ENCODE data around the gene ABITRAM. TPM values are rescaled to one million over a fixed set of nuclear protein-coding genes. Genes with fewer than 3 reads are reported as not detected.

Gene ABITRAM
- total RNA-seq, 1 donor from 2014 or later, result 1.1 TPM

- H3K4me1 ChIP-seq, result no peaks in the 10 kb centered on the region
- peaks cover 76 to 89% of the 10 kb centered on the region in 2 donors for H3K36me3 ChIP-seq
- no peak for DNase-seq (ENCODE audit: low spot score in 2 of 2)
- no peak overlapping the region for H3K27ac ChIP-seq
- H3K27me3 ChIP-seq, result no peaks in the 10 kb centered on the region
- no peaks in the 10 kb centered on the region for H3K9me3 ChIP-seq
- H3K4me3 ChIP-seq, result no peak overlapping the region
- no peak for TF ChIP-seq CTCF (IDR thresholded peaks at IDR 0.05)
- intact Hi-C loops (cut with DNase I), result no loop called here
These were observed 30.0 kb upstream of the ABITRAM start for GRCh38 chr9:108904161-108904560.

GRCh38 chr9:108905494-108905893 lies 28.7 kb upstream of the ABITRAM start:
- Histone ChIP-seq H3K4me1 (no peaks in the 10 kb centered on the region), H3K27ac (no peak overlapping the region), H3K36me3 (peaks cover 73 to 89% of the 10 kb centered on the region in 2 donors), H3K27me3 (no peaks in the 10 kb centered on the region), H3K9me3 (no peaks in the 10 kb centered on the region), H3K4me3 (no peak overlapping the region)
- intact Hi-C loops (cut with DNase I), result no loop called here
- no peak for TF ChIP-seq CTCF (IDR thresholded peaks at IDR 0.05)
- no peak for DNase-seq (ENCODE audit: low spot score in 2 of 2)

- H3K4me3 ChIP-seq, result no peak overlapping the region
- intact Hi-C loops (cut with DNase I), result no loop called here
- TF ChIP-seq CTCF (IDR thresholded peaks at IDR 0.05), result no peak
- peaks cover 68 to 90% of the 10 kb centered on the region in 2 donors for H3K36me3 ChIP-seq
- no peaks in the 10 kb centered on the region for H3K9me3 ChIP-seq
- H3K27ac ChIP-seq, result no peak overlapping the region
- H3K4me1 ChIP-seq, result no peaks in the 10 kb centered on the region
- no peak for DNase-seq (ENCODE audit: low spot score in 2 of 2)
- no peaks in the 10 kb centered on the region for H3K27me3 ChIP-seq
These were observed 23.8 kb upstream of the ABITRAM start for GRCh38 chr9:108910402-108910801.

- TF ChIP-seq CTCF (IDR thresholded peaks at IDR 0.05), result no peak
- no peaks in the 10 kb centered on the region for H3K9me3 ChIP-seq
- H3K4me1 ChIP-seq, result no peaks in the 10 kb centered on the region
- peaks cover 70 to 90% of the 10 kb centered on the region in 2 donors for H3K36me3 ChIP-seq
- H3K27me3 ChIP-seq, result no peaks in the 10 kb centered on the region
- no peak for DNase-seq (ENCODE audit: low spot score in 2 of 2)
- intact Hi-C loops (cut with DNase I), result no loop called here
- H3K27ac ChIP-seq, result no peak overlapping the region
- H3K4me3 ChIP-seq, result no peak overlapping the region
These were observed 23.3 kb upstream of the ABITRAM start for GRCh38 chr9:108910914-108911313.

- no peak for TF ChIP-seq CTCF (IDR thresholded peaks at IDR 0.05)
- DNase-seq (ENCODE audit: low spot score in 2 of 2), result no peak
- H3K4me3 ChIP-seq, result no peak overlapping the region
- intact Hi-C loops (cut with DNase I), result no loop called here
- H3K36me3 ChIP-seq, result peaks cover 72 to 90% of the 10 kb centered on the region in 2 donors
- H3K9me3 ChIP-seq, result no peaks in the 10 kb centered on the region
- no peaks in the 10 kb centered on the region for H3K4me1 ChIP-seq
- H3K27me3 ChIP-seq, result no peaks in the 10 kb centered on the region
- no peak overlapping the region for H3K27ac ChIP-seq
These were observed 22.4 kb upstream of the ABITRAM start for GRCh38 chr9:108911820-108912219.

- DNase-seq (ENCODE audit: low spot score in 2 of 2), result no peak
- peaks cover 62 to 90% of the 10 kb centered on the region in 2 donors for H3K36me3 ChIP-seq
- intact Hi-C loops (cut with DNase I), result no loop called here
- no peaks in the 10 kb centered on the region for H3K27me3 ChIP-seq
- TF ChIP-seq CTCF (IDR thresholded peaks at IDR 0.05), result no peak
- no peak overlapping the region for H3K27ac ChIP-seq
- no peaks in the 10 kb centered on the region for H3K4me1 ChIP-seq
- no peaks in the 10 kb centered on the region for H3K9me3 ChIP-seq
- no peak overlapping the region for H3K4me3 ChIP-seq
These were observed 20.8 kb upstream of the ABITRAM start for GRCh38 chr9:108913391-108913790.
